ENCODE results near the gene ASB2.

Gene ASB2

DNA sequence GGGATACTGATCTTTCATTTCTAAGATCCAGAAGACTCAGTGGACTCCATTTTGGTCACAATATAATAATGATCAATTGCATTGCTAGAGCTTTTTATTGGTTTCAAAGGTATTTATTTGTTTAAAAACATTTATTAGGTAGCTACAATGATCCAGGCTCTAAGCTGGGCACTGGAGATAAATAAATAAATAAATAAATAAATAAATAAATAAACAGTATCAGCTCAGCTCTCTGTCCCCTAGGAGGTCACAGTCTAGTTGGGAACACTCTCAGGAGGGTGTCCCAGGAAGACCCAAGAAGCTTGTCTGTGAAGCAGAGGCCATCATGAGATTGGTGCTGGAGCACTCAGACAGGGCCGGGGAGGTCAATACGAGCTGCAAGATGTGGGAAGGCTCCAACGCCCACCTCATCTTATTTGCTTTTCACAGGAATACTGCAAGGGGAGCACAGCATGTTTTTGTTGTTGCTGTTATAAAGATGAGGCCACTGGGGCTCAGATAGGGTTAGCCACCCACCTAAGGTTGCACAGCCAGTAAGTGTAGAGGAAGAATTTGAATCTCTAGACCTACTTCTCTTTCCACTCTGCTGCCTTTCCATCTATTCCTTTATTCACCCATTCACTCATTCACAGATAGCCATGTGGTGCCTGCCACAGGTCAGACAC is 15.5 kb downstream of the ASB2 start:
- no peak for DNase-seq

DNA sequence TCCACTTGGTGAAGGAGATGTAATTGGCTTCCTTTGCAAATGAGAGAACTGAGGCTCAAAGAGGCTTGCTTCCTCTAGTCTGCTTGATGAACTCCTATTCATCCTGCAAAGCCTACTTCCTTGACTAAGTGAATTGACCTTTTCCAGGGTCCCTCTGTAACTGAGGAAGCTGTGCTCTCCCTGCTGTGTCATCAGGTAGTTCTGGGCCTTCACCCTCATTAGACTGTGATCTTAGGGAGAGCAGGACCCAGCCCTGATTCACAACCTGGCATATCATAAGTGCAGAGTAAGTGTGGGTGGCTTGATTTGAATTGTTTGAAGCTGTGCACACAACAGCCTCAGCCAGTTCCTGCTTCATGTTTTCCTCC is 16.3 kb downstream of the ASB2 start:
- peak in 1 of 5 donors; percentile 65 for DNase-seq

DNA sequence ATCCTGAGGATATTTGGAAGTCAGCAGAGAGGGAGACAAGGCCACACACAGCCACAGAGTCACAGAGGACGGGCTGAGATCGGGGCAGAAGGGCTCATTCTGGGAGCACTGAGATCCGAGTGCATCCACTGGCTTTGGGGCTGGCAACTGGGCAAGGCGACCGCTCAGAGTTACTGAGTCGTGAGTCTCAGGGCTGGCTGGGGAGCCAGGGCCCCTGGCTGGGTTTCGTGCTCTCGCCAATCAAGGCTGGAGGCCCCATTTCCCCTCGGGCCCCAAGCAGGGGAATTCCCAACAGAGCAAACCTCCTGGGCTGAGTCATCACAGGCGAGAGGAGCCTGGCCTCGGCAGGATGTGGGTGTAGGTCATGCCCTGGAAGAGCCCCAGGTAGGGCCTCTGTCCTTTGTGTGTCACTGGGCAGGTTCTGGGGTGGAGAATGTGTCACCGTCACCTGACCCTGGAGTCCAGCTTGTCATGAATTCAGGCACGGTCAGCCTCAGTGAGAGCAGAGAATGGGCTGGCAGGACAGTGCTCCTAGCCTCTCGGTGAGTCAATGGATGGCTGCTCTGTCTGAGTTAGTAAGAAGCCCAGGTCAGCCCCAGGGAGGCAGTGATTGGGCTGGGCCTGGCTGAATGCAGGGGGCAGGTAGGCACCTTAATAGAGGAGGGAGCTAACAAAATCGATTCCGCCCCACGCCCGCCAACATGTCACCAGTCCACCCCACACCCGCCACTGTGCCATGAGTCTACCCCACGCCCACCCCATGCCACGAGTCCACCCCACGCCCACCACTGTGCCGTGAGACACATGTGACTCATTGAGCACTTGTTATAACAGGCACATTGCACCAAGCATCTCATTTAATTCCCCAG is 16.9 kb downstream of the ASB2 start:
- DNase-seq = peak; percentile 82 to 98 (median 87)

DNA sequence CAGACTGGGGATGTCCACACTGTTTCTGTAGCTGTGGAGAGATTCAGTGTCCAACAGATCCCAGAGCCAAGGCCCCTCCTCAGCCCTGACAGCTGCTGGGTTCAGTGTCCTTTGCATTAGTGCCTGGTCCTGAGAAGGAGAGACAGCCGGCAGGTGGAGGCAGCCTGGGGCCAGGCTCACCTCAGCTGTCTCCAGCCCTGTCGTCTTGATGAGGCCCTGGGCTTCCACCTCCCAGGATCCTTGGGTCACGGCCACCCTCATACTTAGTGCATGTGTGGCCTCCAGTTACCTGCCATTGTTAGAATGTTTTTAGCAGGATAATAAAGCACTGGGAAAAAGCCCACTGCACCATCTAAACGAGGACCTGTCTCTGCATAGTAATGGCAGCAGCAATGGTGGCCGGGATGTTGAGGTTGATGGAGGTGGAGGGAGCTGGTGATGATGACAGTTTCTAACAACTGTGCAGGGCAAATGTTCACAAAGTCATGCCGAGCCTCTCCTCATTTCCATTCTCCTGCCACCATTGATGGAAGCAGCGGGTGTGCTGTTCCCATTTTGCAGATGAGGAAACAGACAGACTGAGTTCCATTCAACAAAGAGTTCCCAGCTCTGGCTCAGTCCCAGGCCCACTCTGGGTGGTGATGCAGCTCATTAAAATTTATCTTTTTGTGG is 17.7 kb downstream of the ASB2 start:
- no peak for DNase-seq

DNA sequence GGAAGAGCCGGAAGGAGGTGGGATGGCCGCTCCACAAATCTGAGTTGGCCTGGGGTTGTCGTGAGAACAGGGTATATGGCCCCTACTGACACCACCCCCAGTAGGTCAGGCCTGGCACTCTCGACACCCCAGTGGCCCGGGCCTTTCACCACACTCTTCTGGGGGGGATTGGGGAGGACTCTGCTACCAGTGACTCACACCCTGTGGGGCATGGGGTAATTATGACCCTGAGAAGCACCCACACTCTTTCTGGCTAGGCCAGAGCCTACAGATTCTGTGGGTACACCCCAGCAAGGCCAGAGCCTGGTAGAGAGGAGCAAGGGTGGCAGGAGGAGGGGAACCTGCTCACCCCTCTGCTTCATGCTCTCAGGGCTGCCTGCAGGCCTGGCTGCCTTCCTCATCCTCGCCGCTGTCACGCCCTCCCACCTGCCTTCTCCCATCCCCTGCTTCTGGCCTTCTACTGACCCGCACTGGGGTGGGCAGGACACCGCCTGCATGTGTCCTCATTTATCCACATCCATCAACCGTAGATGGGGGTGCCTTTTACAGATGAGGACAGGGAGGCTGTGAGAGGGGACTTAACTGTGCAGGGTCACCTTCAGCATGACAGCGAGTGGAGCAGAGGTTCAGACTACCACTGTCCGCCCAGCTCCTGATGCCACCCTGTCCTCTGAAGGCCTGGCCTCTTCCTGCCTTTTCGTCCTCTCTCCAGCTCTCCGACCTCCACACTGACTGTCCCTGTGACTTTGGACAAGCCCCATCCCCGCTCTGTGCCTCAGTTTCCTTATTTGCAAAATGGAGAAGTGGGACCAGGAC is 18.4 kb downstream of the ASB2 start:
- DNase-seq = no peak

DNA sequence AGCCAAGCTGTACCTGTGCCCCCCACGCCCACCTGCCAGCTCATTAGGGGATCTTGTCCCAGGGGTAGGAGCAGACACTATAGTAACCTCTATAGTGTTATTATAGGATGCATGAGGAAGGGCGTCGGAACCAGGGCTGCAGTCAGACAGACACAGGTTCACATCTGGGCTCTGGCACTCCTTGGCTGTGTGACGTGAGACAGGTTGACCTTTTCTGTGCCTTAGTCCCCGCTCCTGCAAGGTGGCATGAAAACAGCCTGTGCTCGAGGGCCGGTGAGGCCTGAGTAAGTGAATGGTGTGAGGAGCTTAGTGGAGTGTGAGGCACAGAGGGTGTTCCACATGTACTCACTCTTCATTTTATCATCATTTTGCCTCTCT is 19.0 kb downstream of the ASB2 start:
- DNase-seq = no peak

DNA sequence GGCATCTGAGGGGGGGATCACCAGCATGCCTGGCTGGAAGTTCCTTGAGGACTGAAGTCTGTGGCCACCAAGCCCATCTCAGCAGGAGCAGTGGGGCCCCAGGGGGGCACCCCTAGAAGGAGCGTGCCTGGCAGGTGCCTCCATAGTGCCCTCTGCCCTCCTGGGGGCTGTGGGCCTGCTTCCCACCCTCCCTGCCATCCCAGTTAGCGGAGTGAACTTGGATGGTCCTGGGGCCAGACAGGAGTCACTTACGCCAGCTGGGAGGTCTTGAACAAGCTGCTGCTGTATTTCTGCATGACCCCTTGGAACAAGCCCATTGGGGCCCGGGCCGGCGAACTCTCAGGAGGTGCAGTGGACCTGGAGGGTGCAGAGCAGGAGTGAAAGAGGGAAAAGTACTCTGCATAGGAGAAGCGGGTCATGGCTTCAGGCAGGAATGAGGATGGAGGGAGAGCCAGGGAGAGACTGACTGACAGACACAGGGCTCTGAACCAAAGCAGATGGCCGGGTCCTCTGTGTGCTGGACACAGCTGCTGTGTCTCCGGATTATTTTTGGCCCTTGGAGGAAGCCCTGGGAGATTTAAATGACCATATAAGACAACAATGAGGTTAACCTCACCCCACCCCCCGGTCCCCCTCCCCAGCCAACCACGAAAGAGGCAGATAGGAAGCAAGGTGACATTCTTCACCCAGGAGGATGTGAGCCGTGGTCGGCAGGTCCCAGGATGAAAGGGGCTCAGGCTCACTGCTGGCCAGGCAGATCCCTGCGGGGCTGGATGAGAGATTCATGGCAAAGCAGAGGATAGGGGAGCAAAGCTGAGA is 19.6 kb downstream of the ASB2 start:
- DNase-seq = peak in 1 of 5 donors; percentile 51

DNA sequence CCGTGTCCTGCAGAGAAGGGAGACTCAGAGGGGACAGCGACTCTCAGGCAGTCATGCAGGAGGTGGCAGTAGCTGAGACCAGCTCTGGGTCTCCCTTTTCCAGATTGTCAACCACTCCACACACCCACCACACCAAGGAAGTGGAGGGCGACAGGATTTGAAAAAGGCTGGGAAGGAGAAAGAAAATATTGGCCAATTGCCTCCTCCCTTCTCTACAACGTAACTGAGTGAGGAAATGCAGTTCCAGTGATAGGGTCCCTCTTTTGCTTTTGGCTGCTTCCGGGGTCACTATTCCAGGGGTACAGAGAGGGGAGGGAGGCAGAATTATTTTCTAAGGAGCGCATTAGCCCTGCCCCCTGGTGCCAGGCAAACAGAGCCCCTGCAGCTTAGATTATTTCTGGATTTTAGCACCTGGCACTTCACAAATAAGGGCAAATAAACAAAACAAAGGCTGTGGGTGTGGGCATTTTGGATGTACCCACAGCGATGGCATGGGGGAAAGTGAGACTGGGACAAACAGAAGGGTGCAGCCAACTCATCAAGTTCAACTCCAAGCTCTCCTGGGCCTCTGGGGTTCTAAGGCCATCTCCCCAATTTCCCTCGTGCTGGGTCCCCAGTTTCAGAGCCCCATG is 20.4 kb downstream of the ASB2 start:
- no peak for DNase-seq

DNA sequence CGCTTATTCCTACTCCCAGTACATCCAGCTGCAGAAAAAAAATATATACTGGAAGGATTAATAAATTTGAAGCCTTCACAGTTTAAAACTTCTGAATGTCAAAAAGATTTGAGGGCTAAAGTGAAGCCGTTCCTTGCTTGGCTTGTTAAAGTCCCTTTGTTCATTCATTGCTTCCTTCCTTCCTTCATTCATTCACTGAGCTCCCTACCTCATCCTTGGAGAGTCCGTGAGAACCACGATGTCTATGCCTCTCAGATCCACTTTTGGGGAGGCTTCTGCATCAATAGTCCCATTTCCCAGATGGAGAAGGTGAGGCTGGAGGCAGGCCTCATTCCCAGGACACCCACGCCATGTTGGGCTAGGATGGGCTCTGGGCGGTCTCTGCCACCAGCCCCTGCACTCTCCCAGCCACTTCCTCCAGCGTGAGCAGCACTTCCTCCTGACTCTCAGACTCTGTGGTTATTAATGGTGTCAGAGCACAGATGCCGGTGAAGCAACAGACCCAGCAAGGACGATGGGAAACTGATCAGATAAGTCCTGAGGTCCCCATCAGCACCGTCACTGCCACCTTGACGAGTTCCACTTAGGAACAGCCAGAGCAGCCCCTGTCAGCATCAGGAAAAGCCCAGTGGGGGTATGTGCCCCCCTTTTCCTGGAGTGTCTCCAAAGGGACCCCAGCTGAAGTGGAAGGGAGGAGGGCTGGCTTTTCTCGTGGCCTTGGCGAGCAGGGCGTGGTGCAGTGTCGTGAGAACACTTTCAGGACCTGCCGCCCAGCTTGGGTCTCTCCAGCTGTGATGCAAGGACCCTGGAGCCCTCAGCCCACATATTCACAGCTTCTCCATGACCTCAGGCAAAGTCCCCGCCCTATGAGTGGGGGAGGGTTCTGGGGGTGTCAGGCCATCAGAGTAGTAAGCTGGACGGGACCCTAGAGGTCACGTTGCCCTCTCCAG is 21.2 kb downstream of the ASB2 start:
- peak in 4 of 5 donors; percentile 30 to 86 (median 33) for DNase-seq

DNA sequence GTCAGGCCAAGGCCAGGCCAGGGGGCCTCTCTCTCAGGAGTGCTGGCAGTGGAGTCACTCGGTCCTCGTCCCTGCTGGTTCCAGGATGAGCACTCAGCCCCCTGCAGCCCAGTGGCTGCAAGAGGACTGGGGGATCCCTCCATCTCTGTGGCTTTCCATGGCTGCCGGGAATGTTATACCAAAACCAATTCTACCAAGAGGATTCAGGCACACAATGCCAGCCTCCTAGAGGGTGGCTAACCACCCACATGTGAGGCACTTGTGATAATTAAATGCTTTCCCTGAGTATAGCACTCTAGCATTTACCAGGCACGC is 21.9 kb downstream of the ASB2 start:
- no peak for DNase-seq

DNA sequence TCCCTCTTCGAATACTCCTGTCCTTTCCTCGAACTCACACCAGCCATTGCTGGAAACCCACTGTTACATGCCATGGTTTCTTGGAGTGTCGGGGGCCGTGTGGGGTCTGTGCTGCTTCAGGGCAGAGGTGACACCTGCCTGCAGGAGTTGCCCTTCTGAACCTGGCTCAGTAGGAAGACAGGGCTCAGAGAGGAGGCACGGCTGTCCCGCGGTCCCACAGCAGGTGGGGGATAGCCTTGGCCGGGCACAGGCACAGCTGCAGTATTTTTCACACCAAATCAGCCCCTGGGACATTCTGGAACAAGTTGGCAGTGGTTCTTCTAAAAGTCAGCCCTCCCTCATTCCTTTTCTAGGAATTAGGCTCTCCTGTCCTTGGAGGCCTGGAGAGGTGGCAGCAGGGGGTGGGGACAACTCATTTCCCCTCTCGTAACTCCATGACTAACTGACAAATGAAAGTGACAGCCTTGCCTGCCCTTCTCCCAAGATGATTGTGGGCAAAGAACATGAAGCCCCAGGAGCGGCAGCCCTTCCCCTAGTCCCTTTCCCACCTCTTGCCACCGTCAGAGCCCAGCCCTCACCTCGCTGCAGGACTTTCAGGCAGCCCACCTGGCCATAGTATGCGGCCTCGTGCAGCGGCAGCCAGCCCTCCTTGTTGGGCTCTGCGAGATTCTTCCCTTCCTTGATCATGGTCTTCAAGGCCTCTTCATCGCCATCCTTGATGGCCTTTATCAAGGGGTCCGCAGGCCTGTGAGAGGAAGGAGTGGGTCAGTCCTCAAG is 22.4 kb downstream of the ASB2 start:
- DNase-seq = no peak

DNA sequence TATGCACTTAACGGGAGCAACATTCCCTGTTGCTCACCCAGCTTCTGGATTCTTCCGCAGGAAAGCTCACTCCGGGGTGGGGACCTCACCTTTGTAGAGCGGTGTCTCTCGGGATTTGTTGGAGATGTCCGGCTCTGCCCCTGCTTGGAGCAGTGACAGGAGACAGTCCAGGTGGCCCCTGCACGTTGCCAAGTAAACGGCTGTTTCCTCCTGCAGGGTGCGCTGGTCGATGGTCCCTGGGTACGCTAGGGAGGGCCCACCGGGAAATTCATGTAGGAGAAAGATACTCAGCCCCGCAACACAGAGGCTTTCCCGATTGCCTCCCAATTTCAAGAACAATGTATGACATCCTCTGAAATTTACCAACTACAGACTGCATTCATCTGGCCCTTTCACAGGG is 23.1 kb downstream of the ASB2 start:
- DNase-seq = no peak

DNA sequence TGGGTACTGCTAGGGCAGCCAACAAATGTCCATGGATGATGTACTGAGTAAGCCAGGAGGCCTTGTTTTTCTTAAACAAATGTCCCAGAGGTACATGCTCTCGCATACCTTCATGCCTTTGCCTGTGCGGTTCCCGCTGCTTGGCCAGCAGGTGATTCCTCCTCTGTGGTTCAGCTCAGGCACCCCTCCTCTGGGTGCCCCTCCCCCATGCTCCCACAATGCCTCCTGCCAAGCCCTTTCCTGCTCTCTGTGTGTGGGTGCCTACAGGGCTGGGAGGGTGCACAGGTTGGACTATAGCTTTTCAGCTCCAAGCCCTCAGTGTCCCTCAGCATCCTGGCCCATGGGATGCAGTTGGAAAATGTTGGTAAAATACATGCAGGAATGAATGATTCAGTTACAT is 23.5 kb downstream of the ASB2 start:
- no peak for DNase-seq

DNA sequence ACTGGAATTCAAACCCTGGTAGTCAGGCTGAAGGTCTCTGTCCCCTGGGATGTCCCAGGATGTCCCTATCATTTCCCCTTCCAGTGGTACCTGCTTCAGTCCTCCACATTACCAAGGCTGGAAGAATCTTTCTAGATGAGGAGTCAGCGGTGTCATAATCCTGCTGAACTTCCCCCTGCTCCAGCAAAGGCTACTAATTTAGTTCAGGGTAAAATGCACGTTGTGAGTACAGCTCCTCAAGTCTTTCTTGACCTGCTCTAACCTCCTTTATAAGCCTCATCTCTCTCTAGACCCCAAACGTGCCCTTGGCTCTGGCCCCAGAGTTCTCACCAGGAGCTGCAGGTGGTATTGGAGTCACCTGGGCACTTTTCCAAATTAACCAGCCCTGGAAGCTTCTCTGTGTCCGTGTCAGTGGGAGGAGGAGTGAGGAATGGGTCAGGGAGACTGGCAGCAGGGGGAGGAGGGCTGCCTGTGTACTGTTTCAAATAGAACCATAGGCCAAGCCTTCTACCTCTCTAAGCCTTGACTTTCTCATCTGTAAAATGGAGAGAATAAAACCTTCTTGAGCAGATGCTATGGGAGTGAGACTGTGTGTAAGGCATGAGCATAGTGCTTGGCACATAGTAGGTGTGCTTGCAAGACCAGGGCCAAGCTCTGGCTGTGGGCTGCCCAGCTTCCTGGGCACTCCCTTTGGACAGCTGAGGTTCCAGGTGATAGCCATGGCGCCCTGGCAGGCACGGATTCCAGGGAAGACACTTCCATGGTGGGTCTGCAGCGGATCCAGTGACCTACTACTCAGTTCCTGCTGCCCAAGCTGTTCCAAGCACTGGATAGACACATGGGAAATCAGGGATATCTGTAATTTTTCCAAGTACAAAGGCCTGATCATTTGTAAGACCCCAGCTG is 24.5 kb downstream of the ASB2 start:
- no peak for DNase-seq

DNA sequence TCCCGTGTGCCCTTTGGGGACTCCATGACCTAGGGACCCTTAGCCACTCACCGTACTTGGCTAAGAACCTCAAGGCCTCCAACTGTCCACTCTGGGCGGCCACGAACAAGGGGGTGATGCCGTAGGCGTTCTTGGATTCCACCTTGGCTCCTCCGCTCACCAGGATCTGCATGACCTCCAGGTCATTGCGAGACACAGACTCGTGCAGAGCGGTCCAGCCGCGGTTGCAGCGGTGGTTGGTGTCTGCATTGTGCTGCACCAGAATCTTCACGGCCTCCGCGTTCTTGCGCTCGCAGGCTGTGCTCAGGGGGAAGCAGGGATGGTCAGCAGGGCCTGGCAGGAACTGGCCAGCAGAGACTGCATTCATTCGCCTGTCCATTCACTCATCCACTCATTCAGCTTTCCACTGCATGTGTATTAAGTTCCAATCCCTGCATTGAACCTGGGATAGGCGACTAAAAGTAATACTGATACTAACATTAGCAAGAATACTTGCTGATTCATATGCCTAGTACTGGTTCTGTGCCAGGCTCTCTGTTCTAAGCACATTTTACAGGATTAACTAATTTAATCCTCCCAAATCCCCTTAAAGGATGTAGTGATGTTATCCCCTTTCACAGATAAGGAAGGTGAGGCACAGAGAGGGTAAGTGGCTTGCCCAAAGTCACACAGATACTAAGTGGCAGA is 25.3 kb downstream of the ASB2 start:
- no peak for DNase-seq

DNA sequence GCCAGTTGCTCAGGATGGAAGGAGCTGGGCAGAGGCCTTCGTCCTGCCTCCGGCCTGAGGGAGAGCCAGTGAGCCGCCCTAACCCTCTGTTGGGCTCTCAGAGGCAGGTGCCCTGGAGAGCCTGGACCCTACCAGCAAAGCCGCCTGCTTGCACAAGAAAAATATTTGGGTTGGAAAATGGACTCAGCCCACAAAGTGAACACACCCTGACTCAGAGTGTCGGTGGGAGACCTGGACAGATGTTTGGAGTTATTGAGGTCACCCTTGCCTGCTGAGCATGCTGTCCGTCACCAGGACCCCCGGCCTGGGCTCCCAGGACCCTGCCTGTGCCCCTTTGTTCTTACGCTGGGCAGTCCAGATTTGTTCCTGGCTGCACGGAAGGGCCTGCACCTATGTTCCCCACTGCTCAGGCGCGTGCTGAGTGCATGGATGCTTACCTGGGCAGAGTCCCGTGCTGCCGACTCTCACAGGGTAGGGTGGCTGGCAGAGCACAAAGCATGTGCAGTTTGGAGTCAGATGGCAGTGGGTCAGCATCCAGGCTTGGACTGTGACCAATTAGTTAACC is 26.8 kb downstream of the ASB2 start:
- DNase-seq = no peak

DNA sequence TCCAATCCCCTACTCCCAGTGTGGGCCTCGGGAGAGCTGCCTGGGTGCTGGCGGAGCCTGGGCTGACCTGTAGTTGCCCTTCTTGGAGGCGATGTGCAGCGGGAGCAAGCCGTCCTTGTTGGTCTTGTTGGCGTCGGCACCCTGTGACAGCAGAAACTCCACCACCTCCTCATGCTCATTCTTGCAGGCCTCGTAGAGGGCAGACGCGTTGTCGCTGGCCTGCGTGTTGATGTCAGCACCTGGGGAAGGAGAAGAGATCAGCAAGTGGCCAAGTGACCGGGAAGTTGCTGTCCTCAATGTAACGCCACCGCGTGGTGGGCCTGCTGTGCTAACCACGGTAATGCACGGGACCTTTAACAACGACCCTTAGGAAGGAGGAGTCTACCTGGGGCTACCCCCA is 29.1 kb downstream of the ASB2 start:
- no peak for DNase-seq

Measured in T-helper 1 cell (primary cell).